B cell (primary cell): ENCODE data around the gene THOP1. TPM values are rescaled to one million over a fixed set of nuclear protein-coding genes. Genes with fewer than 3 reads are reported as not detected.

Source experiments
- ATAC-seq: fragments of 200-7000 bp; cut with Tn5 transposase; one replicate; pipeline ENCODE4 v1.10.0; 2021; ENCODE audit warnings: low read depth, mild to moderate bottlenecking, moderate number of reproducible peaks, moderate library complexity
- CTCF ChIA-PET: fragments of 350-600 bp; sonication (Branson Sonifier 250); formaldehyde crosslinking; loops from one replicate; lab custom pipeline; 2021; ENCODE audit warnings: antibody characterized with exemption, inconsistent platforms; lab: Charles Lee
- POLR2A ChIA-PET: fragments of 350-600 bp; sonication (Branson Sonifier 250); formaldehyde crosslinking; loops from one replicate; lab custom pipeline; 2021; ENCODE audit warnings: antibody characterized with exemption; lab: Charles Lee
- DNase-seq: peaks from one replicate; pipeline ENCODE4 v3.0.0; 2013
- H2AFZ ChIP-seq: 2 replicates; pipeline ENCODE4 v1.6.1; 2012; ENCODE audit warnings: mild to moderate bottlenecking, low read depth, low read length; ENCODE audit not compliant: insufficient read depth, poor library complexity, severe bottlenecking
- H3K27ac ChIP-seq, 2 donors: 1 replicate in 1 of 2; 2 replicates in 1 of 2; pipeline ENCODE4 v1.5.1; 2012 to 2013; ENCODE audit warnings: low read length in 2 of 2, mild to moderate bottlenecking in 2 of 2, moderate library complexity in 1 of 2
- H3K27me3 ChIP-seq, 4 experiments: fragments of 200-600 bp in 1 of 4; sonication (generic) in 1 of 4; replicated peaks in 1 of 4; 1 replicate in 2 of 4; 2 replicates in 2 of 4; pipeline versions ENCODE4 v1.6.1 to v1.7.0; 2013 to 2016; ENCODE audit warnings: low read length in 3 of 4, mild to moderate bottlenecking in 2 of 4, mixed read lengths in 1 of 4, moderate library complexity in 1 of 4; ENCODE audit not compliant: insufficient read depth in 4 of 4, control insufficient read depth in 3 of 4; ENCODE audit errors: control extremely low read depth in 1 of 4
- H3K36me3 ChIP-seq, 2 experiments: replicated peaks in 1 of 2; 1 replicate in 1 of 2; 2 replicates in 1 of 2; pipeline versions ENCODE4 v1.6.1 to v1.7.1; 2013; ENCODE audit warnings: low read length in 1 of 2; ENCODE audit not compliant: insufficient read depth in 2 of 2, control insufficient read depth in 1 of 2; ENCODE audit errors: control extremely low read depth in 1 of 2, extremely low read depth in 1 of 2
- H3K4me1 ChIP-seq, 2 donors: fragments of 200-600 bp in 1 of 2; sonication (generic) in 1 of 2; 1 replicate in 1 of 2; 2 replicates in 1 of 2; pipeline versions ENCODE4 v1.5.1 to v1.6.1; 2013 to 2017; ENCODE audit warnings: low read length in 2 of 2; ENCODE audit not compliant: control insufficient read depth in 2 of 2, insufficient read depth in 2 of 2
- H3K4me2 ChIP-seq: replicated peaks from 2 replicates; pipeline ENCODE3; 2012; ENCODE audit warnings: mild to moderate bottlenecking, low read depth, low read length; ENCODE audit not compliant: poor library complexity, severe bottlenecking
- H3K4me3 ChIP-seq, 5 experiments: fragments of 200-600 bp in 1 of 5; sonication (generic) in 1 of 5; 1 replicate in 3 of 5; 2 replicates in 2 of 5; pipeline versions ENCODE4 v1.5.1 to v1.7.0; 2011 to 2016; ENCODE audit warnings: low read length in 4 of 5, mild to moderate bottlenecking in 4 of 5, low read depth in 2 of 5, control low read depth in 1 of 5, moderate library complexity in 1 of 5; ENCODE audit not compliant: insufficient read depth in 1 of 5; ENCODE audit errors: control extremely low read depth in 1 of 5, extremely low read depth in 1 of 5
- H3K79me2 ChIP-seq: fragments of 200-600 bp; sonication (generic); one replicate; pipeline ENCODE4 v1.6.0; 2016; ENCODE audit warnings: low read length; ENCODE audit not compliant: control insufficient read depth, insufficient read depth
- H3K9ac ChIP-seq: fragments of 200-600 bp; sonication (generic); 2 replicates; pipeline ENCODE4 v1.6.1; 2017; ENCODE audit warnings: mild to moderate bottlenecking, low read length, moderate library complexity
- H3K9me3 ChIP-seq, 3 donors: one replicate each; pipeline versions ENCODE4 v1.6.1 to v1.7.1; 2013; ENCODE audit warnings: low read length in 2 of 3; ENCODE audit not compliant: control insufficient read depth in 2 of 3, insufficient read depth in 1 of 3; ENCODE audit errors: control extremely low read depth in 1 of 3
- H4K20me1 ChIP-seq: 2 replicates; pipeline ENCODE4 v1.6.0; 2012; ENCODE audit warnings: mild to moderate bottlenecking, low read length; ENCODE audit not compliant: insufficient read depth, control insufficient read depth, poor library complexity, severe bottlenecking
- H3K27ac Mint-ChIP-seq: one replicate; pipeline ENCODE4 v1.8.0; 2021; ENCODE audit warnings: mixed read lengths
- H3K27me3 Mint-ChIP-seq: one replicate; pipeline ENCODE4 v1.8.0; 2021; ENCODE audit warnings: mixed read lengths
- H3K4me1 Mint-ChIP-seq: one replicate; pipeline ENCODE4 v1.8.0; 2021; ENCODE audit warnings: mixed read lengths
- H3K4me3 Mint-ChIP-seq: one replicate; pipeline ENCODE4 v1.8.0; 2021; ENCODE audit warnings: mixed read lengths
- H3K9me3 Mint-ChIP-seq: one replicate; pipeline ENCODE4 v1.8.0; 2022; ENCODE audit warnings: mixed read lengths; ENCODE audit not compliant: insufficient read depth
- CTCF ChIP-seq: fragments of 200-600 bp; IDR thresholded peaks from one replicate; pipeline ENCODE4 v1.8.0; 2022; ENCODE audit warnings: antibody characterized with exemption, mild to moderate bottlenecking
- EZH2 ChIP-seq: IDR thresholded peaks from 2 replicates; pipeline ENCODE4 v1.6.1; 2012; ENCODE audit warnings: borderline replicate concordance, low read depth, mild to moderate bottlenecking, moderate library complexity, low read length; ENCODE audit not compliant: insufficient read depth, poor library complexity, severe bottlenecking
- WGBS: methylation state at CpG from one replicate; pipeline ENCODE4 v1.1.5; 2013; ENCODE audit warnings: missing lambda C conversion rate; ENCODE audit not compliant: insufficient coverage; 5-methylcytosine and 5-hydroxymethylcytosine counted together
- intact Hi-C: fragments of 100-400 bp; cut with micrococcal nuclease; formaldehyde crosslinking; loops from one replicate; pipeline ENCODE4 v1.10.0; 2022
- polyA plus RNA-seq: library from polyadenylated mRNA; depleted of rRNA; stranded (reverse); fragments of >200 nt; gene quantifications from 2 replicates; pipeline ENCODE4 v1.2.3, GENCODE V29; 2012
- total RNA-seq, 2 donors: library from RNA; stranded (reverse); fragments of 120-200 nt in 1 of 2; gene quantifications; 1 replicate in 1 of 2; 2 replicates in 1 of 2; pipeline versions ENCODE4 v1.2.3 to v1.2.4, GENCODE V29; 2013 to 2022

The THOP1 gene
- total and polyA plus RNA-seq, 2 donors (not counting 1 experiment from before 2014, with no cell fraction given) = 54.3 to 56.4 TPM

GRCh38 chr19:2827022-2827421 lies 41.7 kb downstream of the THOP1 start:
- intact Hi-C loops = no loop called here
- WGBS = 90% methylated on average over 2 of the region's 2 CpGs
- H3K27ac ChIP-seq = no peak overlapping the region
- ChIA-PET POLR2A (no interaction called here), CTCF (no interaction called here)
- H3K36me3 ChIP-seq = no peaks in the 10 kb centered on the region
- Mint-ChIP-seq H3K27ac (no peak overlapping the region), H3K4me1 (peaks cover 6% of the 10 kb centered on the region), H3K9me3 (peaks cover 2% of the 10 kb centered on the region), H3K27me3 (no peaks in the 10 kb centered on the region), H3K4me3 (no peak overlapping the region)
- no peaks in the 10 kb centered on the region for H3K79me2 ChIP-seq
- no peaks in the 10 kb centered on the region for H3K27me3 ChIP-seq
- ATAC-seq (no peak), DNase-seq (no peak)
- H3K9me3 ChIP-seq = peaks cover 0 to 17% (median under 1%) of the 10 kb centered on the region in 3 donors
- TF ChIP-seq EZH2 (no peak), CTCF (no peak)
- H3K4me2 ChIP-seq = no peak overlapping the region
- no peak overlapping the region for H2AFZ ChIP-seq
- no peaks in the 10 kb centered on the region for H4K20me1 ChIP-seq
- H3K9ac ChIP-seq = no peak overlapping the region
- no peaks in the 10 kb centered on the region for H3K4me1 ChIP-seq
- no peak overlapping the region for H3K4me3 ChIP-seq

- Histone ChIP-seq H2AFZ (no peak overlapping the region), H3K79me2 (no peaks in the 10 kb centered on the region), H3K4me3 (no peak overlapping the region), H3K27me3 (no peaks in the 10 kb centered on the region), H3K27ac (no peak overlapping the region), H3K36me3 (peaks cover 0 to 7% of the 10 kb centered on the region in 2 experiments), H3K4me2 (no peak overlapping the region), H3K4me1 (no peaks in the 10 kb centered on the region), H3K9me3 (peaks cover 0 to 26% (median 10%) of the 10 kb centered on the region in 3 donors), H3K9ac (no peak overlapping the region), H4K20me1 (no peaks in the 10 kb centered on the region)
- DNase-seq (no peak), ATAC-seq (peak; percentile 14)
- POLR2A ChIA-PET = interaction anchor here (0.6 to 0.7 kb wide), 2 partner anchors 23 to 125 kb away, joined by 3 read pairs; no protein-coding TSS in a partner anchor
- TF ChIP-seq EZH2 (no peak), CTCF (no peak)
- Mint-ChIP-seq H3K4me3 (no peak overlapping the region), H3K9me3 (peaks cover 4% of the 10 kb centered on the region), H3K4me1 (peaks cover 6% of the 10 kb centered on the region), H3K27ac (no peak overlapping the region), H3K27me3 (no peaks in the 10 kb centered on the region)
- CTCF ChIA-PET = no interaction called here
- intact Hi-C loops = no loop called here
- 43% methylated on average over 6 of the region's 13 CpGs for whole genome bisulfite sequencing
Measured at GRCh38 chr19:2827840-2828489, 42.7 kb downstream of the THOP1 start.
